ENCODE results near the gene MALT1.
A peak's percentile ranks its signal among the peaks of the same experiment; 100 is the strongest.
"Not testable (repeated sequence)": the region's sequence is repeated elsewhere in the genome, so short reads cannot be mapped to it uniquely, and the experiment has no call there.

MALT1 gene, protein sequence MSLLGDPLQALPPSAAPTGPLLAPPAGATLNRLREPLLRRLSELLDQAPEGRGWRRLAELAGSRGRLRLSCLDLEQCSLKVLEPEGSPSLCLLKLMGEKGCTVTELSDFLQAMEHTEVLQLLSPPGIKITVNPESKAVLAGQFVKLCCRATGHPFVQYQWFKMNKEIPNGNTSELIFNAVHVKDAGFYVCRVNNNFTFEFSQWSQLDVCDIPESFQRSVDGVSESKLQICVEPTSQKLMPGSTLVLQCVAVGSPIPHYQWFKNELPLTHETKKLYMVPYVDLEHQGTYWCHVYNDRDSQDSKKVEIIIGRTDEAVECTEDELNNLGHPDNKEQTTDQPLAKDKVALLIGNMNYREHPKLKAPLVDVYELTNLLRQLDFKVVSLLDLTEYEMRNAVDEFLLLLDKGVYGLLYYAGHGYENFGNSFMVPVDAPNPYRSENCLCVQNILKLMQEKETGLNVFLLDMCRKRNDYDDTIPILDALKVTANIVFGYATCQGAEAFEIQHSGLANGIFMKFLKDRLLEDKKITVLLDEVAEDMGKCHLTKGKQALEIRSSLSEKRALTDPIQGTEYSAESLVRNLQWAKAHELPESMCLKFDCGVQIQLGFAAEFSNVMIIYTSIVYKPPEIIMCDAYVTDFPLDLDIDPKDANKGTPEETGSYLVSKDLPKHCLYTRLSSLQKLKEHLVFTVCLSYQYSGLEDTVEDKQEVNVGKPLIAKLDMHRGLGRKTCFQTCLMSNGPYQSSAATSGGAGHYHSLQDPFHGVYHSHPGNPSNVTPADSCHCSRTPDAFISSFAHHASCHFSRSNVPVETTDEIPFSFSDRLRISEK

GRCh38 chr18:58671111-58671631 is at the start of gene MALT1:
Gene MALT1 (plus strand): TSS chr18:58671465. CDS start chr18:58671644, 179 bp downstream.
- DNase-seq, result peak; percentile 94 to 96

GRCh38 chr18:58624011-58624410 is 47.3 kb upstream of the MALT1 start:
- DNase-seq, result no peak

DNA sequence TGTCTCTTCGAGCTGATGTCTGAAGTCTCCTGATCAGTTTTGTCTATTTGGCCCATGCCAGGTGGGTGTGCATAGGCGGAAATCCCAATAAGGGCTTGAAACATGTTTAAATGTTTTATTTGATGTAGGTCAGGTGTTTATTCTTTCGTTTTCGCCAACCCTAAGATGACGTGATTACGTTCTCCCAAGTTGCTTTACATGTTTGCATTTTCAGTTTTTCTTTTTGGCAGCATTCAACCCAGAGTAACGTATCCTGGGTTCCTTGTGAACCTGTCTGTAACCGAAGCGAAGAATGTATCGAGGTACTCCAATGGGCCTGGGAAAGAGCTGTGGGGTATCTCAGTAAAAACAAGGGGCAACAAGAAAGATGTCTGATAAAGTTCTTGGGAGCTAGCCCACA is 45.4 kb upstream of the MALT1 start:
- DNase-seq, result peak in 1 of 2 donors; percentile 17

GRCh38 chr18:58630071-58630470 is 41.2 kb upstream of the MALT1 start:
- DNase-seq, result no peak

DNA sequence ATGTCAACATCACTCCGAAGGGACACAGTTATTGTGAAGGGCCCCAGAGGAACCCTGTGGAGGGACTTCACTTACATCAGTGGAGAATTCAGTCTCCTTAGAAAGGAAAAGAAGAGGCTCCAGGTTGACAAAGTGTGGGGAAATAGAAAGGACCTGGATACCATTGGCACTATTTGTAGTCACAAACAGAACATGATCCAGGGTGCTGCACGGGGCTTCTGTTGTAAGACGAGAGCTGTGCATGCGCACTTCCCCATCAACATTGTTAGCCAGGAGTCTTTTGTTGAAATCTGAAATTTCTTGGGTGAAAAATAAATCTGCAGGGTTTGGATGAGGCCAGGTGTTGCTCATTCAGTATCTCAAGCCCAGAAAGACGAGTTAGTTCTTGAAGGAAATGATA is 40.0 kb upstream of the MALT1 start:
- DNase-seq, result no peak

GRCh38 chr18:58632552-58632951 is 38.7 kb upstream of the MALT1 start:
- no peak for DNase-seq

DNA sequence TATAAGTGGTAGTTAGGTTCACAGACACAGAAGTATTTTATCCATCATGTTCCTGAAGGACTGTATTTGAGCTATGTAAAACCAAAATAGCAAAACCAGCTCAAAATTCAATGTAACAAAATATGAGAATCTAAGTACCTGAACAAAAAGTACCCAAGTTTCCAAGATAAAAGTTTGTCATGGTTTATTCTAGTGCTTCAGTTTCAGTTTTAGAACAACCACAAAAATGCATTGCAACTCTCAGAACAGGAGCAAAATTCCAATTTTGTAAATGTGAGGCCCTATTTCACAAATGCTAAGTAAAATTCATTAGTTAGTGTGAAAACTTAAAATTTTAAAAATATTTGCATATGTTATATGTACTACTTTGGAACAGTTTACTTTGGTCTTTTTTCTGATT is 37.4 kb upstream of the MALT1 start:
- no peak for DNase-seq

- DNase-seq, result no peak
These were observed 35.4 kb upstream of the MALT1 start for GRCh38 chr18:58635891-58636290.

GRCh38 chr18:58637197-58637596 is 34.1 kb upstream of the MALT1 start:
- no peak for DNase-seq

- no peak for DNase-seq
These were observed 33.3 kb upstream of the MALT1 start for GRCh38 chr18:58637946-58638345.

DNA sequence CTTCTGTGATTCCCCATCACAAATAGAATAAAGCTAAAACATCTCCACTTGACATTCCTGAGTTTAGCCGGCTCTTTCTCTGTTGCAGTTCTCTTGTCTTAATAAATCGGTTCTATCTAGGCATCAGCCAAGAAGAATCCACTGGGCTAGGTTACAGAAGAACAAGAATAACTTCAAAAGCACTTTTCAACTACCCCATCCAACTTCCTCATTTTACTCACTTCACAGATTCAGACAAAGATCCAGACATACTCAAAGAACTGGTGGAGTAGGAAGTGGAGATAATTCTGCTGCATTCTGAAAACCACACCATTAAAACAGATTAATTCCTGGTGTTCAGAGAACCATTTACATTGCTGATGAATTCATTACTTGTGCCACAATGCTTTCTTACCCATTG is 32.8 kb upstream of the MALT1 start:
- DNase-seq, result no peak

- DNase-seq, result no peak
These were observed 32.0 kb upstream of the MALT1 start for GRCh38 chr18:58639237-58639636.

DNA sequence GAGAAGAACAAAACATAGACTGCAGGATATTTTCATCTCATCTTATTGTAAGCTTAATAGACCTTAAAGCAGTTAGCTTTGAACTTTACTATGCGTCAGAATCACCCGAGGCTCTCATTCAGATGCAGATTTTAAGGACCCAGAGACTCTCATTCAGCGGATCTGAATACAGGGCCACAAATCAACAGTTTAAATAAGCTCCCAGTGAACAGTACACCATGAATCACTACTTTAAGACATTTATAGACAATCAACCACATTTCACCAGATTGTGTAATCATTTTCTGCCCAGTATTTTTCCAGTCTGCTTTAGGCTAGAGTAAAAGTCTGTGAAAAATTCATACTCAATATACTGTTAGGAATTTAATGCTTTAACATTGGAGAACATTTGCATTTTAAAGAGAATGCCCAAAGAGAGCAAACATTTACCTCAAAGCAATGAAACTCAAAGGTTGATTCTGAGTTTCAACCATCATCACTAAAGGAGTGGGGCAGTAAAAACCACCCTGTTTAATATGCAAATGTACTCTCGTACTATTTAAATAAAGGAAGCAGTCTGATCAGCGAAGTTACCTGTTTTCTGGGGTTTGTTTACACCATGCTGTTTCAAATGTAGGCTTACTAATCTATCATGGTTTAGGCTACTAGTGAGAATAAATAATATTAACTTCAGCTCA is 31.4 kb upstream of the MALT1 start:
- DNase-seq, result no peak

GRCh38 chr18:58640428-58640805 is 30.8 kb upstream of the MALT1 start:
- no peak for DNase-seq

DNA sequence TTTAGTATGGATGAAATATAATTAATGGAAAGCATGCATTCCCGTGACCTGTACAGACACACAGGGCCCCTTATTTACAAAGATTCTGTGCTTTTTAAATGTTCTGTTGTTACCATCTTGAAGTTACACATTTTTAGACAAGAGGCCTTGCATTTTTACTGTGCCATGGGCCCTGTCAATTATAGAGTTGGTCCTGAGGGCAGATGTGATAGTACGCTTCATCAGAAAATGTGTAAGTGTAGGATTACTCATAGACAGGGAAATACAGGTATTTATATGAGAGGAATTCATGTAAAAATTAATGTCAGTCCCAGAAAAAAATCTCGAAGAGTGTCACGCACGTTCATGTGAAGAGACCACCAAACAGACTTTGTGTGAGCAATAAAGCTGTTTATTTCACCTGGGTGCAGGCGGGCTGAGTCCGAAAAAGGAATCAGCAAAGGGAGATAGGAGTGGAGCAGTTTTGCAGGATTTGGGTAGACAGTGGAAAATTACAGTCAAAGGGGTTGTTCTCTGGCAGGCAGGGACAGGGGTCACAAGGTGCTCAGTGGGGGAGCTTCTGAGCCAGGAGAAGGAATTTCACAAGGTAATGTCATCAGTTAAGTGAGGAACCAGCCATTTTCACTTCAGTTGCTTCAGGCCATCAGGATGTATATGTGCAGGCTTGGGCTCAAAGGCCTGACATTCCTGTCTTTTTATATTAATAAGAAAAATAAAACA is 30.2 kb upstream of the MALT1 start:
- no peak for DNase-seq

- not testable (repeated sequence) for DNase-seq
These were observed 27.7 kb upstream of the MALT1 start for GRCh38 chr18:58643557-58643956.

DNA sequence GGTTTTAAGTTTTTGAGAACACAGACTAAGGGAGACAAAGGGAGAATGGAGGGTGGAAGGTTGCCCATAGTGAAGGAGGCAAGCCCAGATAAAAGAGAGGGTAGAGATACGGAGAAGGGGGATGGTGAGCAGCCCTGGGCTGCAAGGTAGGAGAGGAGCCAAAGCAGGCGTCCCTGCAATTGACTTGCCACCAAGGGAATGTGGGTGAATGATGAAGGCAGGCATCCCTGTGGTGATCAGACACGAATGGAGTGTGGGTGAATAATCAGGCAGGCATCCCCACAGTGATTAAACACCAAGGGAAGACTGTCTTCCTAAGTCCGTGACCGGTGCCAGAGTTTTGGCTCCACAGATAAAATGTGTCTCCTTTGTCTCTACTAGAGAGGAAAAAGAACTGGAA is 25.9 kb upstream of the MALT1 start:
- DNase-seq, result no peak

DNA sequence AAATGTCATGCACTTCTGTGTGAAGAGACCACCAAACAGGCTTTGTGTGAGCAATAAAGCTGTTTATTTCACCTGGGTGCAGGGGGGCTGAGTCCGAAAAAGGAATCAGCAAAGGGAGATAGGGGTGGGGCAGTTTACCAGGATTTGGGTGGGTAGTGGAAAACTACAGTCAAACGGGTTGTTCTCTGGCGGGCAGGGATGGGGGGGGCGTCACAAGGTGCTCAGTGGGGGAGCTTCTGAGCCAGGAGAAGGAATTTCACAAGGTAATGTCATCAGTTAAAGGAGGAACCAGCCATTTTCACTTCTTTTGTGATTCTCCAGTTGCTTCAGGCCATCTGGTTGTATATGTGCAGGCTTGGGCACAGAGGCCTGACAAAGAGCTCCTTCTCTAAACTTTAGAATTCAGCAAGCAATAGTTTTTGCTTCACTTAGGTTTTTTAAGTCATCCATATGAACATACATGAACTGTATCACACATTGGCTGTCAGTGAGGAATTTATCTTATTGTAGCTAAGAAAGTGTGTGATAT is 24.9 kb upstream of the MALT1 start:
- no peak for DNase-seq

DNA sequence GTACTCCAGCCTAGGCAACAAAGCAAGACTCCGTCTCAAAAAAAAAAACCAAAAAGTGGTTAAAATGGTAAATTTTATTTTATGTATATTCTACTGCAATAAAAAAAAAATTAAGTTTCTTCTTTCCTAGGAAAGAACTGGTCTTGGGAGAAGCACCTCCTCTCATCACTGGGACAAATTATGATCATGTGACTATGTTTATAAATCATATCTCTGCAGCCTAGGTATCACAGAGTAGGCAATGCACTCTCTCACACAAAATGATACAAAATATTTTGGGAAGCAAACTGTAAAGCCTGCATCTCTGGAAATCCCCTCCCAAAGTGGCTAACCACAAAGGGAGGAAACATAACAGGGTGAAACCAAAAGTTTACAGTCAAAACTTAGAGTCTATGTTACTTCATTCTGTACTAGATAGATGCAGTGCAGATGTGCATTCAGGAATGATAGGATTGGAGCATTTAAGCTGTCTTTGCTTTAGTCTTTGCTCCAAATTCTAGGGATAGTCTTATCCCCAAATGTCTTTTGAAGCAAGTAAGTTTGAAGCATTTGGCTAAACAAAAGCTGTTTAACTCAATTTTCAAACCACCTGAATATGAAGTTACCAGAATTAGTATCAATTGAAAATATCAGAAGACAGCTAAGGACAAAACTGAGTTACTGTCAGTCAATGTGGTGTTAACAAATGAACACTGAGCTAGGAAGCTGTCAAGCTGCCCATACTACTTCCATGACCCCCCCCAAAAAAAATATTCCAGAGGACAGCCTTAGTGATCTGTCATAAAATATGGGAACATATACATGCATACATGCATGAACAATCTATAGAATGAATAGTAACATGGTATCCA is 21.1 kb upstream of the MALT1 start:
- peak; percentile 33 to 57 for DNase-seq

GRCh38 chr18:58650830-58651229 is 20.4 kb upstream of the MALT1 start:
- not testable (repeated sequence) for DNase-seq

GRCh38 chr18:58653144-58653722 is 18.0 kb upstream of the MALT1 start:
- DNase-seq, result not testable (repeated sequence)

Data from CD4-positive, alpha-beta T cell treated with Interleukin-1 beta for 1 hour (primary cell).